ENCODE results near the gene PRKCZ.

Gene PRKCZ

DNA sequence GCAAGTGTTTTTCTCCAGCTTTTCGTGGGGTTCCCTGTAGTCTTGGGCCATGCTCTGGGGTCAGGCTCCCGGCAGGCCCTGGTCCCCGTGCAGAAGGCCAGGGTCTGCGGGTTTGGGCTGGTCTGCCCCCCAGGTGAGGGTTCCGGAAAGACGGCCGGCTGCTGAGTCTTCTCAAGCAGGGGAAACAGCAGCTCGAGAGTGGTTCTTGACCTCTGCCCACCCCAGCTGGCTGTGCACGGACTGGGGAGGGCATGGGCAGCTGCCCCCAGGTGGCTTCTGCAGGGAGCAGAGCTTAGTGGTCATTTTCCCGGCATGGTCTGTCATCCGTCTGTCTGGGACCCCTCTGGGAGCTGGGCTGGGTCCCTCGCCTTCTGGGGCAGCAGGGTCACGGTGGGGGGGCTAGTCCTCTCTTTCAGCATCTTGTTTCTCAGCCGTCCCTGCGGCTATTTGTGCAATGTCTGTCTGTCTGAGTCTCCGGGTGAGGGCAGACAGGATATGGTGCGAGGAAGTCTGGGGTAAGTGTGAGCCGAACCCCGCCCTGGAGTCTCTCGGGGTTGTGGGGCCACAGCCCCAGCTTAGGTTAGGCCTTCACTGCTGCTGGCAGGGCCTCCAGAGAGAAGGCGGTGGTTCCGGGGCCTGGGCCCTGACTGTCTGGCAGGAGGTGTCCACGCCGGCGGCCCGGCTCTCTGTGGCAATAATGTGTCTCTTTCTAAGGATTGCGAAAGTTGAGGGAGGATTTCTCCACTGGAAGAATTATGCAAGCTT, 184.0 kb downstream of the PRKCZ start:
- DNase-seq: peak; percentile 96

DNA sequence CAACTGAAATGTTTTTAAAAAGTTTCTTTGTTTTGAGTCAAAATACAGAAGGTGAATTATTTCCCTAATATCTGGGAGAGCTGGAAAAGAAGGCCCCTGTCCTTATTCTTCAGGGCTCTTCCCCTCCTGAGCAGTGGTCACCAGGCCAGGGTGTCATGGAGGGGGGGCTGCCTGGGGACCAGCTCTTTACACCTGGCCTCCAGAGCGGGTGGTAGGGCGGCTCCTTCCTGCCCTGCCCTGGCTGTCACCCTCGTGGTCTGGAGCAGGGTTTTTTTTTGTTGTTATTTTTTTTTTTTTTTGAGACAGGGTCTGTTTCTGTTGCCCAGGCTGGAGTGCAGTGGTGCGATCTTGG, 184.5 kb downstream of the PRKCZ start:
- peak; percentile 63 for DNase-seq

All from hematopoietic multipotent progenitor cell treated with erythropoietin and hydrocortisone succinate and interleukin-3 and kit ligand, for 4 days (in vitro differentiated cells).